GM12891 (cell line): ENCODE data around the gene METRNL.

Source experiments
- PAX5 ChIP-seq: IDR thresholded peaks from 2 replicates; pipeline ENCODE4 v1.6.1; 2011; ENCODE audit warnings: low read length, moderate library complexity, mild to moderate bottlenecking; ENCODE audit not compliant: insufficient read depth, severe bottlenecking
- POLR2A ChIP-seq: IDR thresholded peaks from 2 replicates; pipeline ENCODE4 v1.6.1; 2011; ENCODE audit warnings: low read depth, low read length, control low read depth
- POLR2AphosphoS5 ChIP-seq: IDR thresholded peaks from 2 replicates; pipeline ENCODE4 v1.6.1; 2011; ENCODE audit warnings: low read depth, low read length, control low read depth
- POU2F2 ChIP-seq: IDR thresholded peaks from 2 replicates; pipeline ENCODE4 v1.6.1; 2011; ENCODE audit warnings: low read depth, mild to moderate bottlenecking, control low read depth, low read length, moderate library complexity
- SPI1 ChIP-seq: IDR thresholded peaks from 2 replicates; pipeline ENCODE4 v1.6.1; 2011; ENCODE audit warnings: low read depth, low read length, control low read depth
- TAF1 ChIP-seq: IDR thresholded peaks from 2 replicates; pipeline ENCODE4 v1.6.1; 2011; ENCODE audit warnings: low read depth, low read length, control low read depth

DNA sequence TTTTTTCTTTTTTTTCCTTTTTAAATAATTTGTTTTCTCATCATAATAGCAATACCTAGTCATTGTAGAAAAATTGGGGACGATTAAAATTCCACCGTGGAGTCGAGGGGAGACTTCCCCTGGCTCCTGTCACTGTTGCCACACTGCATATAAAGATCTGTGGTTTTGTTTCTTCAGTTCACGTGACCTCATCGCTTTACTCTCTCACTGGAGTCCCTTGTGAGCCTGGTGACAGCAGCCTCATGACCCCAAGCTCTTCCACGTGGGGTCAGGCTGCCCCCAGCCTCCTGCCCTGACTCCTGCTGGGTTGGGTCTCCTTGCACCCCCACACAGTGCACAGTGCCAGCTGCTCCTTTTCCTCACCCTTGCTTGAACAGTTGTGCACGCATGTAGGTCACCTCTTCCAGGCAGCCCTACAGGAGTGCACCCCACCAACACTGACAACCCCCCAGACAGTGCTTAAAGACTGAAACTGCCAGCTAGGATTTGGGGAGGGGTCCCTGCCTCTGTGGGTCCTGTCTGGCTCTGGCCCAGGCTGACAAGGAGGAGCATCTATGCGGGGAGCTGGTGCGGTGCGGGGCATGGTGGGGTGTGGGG lies 7.3 kb upstream of the METRNL start:
- no peak for TF ChIP-seq POLR2A
- TF ChIP-seq POLR2AphosphoS5, result no peak
- no peak for TF ChIP-seq TAF1
- TF ChIP-seq SPI1, result no peak
- TF ChIP-seq PAX5, result no peak
- no peak for TF ChIP-seq POU2F2
